Non-pigmented ciliary epithelial cell (primary cell): ENCODE results near the gene CAPZA2.
"Not testable (repeated sequence)": the region's sequence is repeated elsewhere in the genome, so short reads cannot be mapped to it uniquely, and the experiment has no call there.

Experiments used
- DNase-seq: peaks from one replicate; pipeline ENCODE4 v3.0.0-alpha.2; 2010; ENCODE audit warnings: low read depth

CAPZA2 gene

DNA sequence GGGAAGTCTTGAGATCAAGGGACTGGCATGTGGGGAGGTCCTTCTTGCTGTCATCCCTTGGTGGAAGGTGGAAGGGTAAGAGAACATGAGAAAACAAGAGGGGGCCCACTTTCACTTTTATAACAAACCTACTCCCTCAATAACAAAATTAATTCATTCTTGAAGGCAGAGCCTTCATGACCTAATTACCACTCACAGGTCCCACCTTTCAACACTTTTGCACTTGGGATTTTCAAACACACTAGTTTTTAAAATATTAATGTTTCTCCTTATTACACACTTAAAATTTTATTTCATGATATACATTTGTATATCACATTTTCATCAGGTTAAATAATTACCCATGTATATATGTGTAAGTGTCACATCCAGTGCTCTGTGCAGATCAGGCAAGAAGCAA is 93.0 kb downstream of the CAPZA2 start:
- DNase-seq, result no peak

DNA sequence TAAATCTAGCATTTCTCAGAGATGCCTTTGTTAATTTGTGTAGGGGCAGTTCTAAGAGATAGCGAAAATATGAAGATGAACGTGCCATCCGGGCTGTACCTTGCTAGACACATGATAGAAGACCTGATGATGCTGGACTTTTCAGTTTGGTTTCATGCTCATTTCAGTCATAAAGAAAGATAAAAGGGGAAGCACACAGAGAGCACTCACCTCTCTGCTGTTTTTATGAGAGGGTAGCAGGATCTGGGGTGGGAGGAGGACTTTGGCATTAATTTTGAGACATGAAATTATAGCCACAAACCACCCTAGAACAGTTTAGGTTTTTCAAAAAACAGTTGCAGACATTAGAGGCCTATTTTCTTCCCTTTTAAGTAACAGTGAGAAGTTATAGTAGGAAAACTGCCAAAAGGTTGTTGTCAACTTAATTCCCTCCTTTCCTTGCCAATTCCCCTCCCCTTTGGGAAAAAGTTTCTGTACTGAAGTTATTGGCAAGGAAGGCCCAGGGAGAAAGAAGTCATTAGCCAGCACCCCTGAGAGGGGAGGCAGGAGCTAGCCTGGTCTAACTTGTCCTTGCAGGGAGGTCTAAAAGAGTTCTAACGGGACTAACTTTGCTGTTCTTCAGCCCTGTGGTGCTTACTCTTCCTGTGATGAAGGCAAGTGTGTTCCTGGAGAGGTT is 93.6 kb downstream of the CAPZA2 start:
- DNase-seq, result no peak

DNA sequence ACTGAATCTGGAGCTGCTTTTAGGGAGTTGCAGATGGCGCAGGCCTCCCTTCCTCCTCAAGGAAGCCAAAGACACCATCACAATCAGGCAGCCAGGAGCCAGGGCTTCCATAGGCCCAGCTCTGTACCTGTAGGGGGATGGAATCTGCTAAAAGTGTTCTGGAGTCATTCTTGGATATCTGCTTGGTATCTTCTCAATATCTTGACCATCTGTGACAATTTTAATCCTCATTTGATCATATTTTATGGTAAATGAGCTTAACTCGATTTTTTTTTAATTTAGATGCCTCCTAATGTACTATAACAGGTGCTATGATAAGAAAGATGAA is 94.1 kb downstream of the CAPZA2 start:
- no peak for DNase-seq

DNA sequence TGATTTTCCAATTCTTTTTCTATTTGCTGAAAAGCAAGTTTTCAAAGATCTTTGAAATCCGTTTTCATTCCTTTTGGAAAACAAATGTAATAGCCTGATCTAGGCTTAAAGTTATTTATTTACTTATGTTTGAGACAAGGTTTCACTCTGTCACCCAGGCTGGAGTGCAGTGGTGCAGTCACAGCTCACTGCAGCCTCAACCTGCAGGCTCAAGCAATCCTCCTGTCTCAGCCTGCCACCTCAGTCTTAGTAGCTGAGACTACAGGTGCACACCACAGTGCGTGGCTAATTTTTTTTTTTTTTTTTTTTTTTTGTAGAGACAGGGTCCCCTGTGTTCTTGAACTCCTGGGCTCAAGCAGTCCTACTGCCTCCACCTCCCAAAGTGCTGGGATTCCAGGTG is 95.5 kb downstream of the CAPZA2 start:
- no peak for DNase-seq

DNA sequence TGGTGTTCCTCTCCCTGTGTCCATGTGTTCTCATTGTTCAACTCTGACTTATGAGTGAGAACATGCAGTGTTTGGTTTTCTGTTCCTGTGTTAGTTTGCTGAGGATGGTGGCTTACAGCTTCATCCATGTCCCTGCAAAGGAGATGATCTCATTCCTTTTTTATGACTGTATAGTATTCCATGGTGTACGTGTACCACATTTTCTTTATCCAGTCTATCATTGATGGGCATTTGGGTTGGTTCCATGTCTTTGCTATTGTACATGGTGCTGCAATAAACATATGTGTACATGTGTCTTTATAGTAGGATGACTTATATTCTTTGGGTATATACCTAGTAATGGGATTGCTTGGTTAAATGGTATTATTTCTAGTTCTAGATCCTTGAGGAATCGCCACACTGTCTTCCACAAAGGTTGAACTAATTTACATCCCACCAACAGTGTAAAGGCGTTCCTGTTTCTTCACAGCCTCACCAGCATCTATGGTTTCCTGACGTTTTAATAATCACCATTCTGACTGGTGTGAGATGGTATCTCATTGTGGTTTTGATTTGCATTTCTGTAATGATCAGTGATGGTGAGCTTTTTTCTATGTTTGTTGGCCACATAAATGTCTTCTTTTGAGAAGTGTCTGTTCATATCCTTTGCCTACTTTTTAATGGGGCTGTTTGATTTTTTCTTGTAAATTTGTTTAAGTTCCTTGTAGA is 99.7 kb downstream of the CAPZA2 start:
- not testable (repeated sequence) for DNase-seq

DNA sequence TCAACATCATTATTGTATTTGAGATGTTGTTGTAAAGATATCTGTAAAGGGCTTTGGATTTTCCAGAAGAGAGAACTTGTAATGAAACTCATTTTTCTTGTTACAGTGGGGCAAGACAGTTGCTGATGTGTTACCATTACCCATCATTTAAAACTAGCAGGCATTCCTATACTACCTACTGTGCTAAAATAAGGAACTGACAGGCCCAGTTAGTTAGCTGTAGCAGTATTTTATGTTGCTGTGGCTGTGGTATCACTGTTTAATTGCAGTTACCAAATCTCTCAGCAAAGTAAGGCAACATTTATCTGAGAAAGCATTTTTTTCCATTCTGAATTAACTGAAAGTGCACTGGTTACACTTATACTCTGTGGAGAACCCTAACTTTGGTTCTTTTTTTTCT is 100.8 kb downstream of the CAPZA2 start:
- DNase-seq, result no peak

DNA sequence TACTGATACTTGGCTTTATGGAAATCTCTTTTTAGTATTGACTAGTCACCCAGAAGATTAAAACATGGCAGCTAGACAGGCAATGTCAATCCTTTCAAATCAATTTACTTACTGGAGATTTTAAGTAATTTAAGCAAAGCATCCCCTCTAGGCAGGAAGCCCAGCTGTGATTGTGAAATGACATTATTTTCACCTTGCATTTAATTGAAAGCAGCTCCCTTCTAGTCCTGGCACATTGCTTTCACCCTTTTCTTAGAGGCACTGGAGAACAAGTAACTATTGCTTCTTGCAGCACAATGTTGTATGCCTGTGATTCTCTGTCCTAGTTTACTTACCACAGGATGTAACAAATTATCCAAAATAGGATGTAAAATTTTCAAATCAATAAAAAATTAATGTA is 104.2 kb downstream of the CAPZA2 start:
- no peak for DNase-seq

DNA sequence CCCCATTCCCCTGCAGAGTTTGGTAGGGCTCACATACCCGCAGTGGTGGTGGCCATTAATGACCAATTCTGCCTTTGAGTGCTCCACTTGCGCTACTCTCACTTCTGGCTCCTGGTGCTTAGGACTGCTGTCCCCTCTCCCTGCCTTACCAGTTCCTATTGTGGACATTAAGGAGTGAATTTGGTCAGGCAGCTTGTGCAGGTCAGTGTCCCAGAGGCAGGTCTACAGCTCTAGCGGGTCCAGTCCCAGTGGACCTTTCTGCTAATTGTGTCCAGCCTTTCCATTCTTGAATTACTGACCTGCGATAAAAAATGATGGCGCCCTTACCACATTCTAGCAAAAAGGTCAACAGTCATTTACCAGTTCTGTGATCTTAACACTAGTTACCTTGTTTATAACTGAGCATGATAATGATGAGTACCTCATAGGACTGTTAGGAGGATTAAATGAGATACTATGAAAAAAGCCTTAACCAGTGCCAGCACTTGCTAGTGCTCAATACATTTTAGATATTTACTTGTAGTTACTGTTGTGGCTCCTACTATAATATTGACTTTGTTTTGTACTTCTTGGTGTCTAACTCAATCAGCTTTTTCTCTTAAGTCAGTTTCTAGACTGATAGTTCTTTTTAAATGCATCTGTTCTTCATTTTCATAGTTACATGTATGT is 105.0 kb downstream of the CAPZA2 start:
- no peak for DNase-seq

DNA sequence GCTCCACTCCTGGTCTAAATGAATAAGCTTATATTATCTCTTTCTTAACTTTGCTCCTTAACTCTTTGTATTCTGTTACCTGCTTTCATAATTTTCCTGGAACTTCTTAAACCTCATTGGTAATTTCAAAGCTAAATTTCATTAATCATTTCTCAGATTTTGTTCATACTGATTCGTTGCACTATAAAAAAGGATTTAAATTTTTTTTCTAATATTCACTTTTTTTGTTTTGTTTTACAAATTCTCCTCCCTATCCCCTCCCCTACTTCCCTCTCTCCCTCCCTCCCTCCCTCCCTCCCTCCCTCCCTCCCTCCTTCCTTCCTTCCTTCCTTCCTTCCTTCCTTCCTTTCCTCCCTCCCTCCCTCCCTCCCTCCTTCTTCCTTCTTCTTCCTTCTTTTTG is 105.6 kb downstream of the CAPZA2 start:
- no peak for DNase-seq

DNA sequence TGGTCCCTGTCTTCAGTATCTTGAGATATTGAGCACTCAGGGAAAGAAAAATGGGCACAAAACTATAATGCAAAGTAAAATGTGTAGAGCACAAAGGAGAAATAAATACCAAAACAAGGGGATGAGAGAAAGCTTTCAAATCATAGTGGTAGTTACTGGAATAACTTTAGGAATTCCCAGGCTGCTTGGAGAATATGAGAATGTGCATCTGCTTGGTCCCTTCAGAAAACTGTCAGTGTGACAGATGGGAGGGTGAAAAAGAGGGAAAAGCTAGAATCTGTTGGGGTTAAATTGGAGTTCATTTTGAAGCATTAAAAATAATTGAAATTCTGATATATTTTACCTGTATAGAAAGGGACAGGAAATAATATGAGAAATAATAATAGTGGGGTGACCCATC is 106.2 kb downstream of the CAPZA2 start:
- DNase-seq, result no peak

DNA sequence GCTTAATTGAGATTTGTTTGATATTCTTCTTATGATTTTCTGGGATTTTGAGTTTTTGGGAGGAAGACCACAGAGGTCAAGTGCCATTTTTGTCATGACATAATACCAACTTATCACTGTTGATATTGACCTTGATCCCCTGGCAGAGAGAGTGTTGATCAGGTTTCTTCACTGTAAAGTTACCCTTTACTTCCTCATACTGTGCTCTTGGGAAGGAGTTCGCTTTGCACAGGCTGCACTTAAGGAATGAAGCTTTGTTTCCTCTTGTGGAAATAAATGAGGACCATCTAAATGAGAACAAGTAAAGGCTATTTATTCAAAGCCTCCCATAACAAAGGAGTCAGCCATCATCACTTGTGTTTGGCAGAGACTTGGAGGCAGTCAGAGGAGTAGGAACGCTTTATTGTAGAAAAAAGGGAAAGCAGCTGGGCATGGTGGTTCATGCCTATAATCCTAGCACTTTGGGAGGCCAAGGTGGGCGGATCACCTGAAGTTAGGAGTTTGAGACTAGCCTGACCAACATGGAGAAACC is 107.0 kb downstream of the CAPZA2 start:
- DNase-seq, result no peak

DNA sequence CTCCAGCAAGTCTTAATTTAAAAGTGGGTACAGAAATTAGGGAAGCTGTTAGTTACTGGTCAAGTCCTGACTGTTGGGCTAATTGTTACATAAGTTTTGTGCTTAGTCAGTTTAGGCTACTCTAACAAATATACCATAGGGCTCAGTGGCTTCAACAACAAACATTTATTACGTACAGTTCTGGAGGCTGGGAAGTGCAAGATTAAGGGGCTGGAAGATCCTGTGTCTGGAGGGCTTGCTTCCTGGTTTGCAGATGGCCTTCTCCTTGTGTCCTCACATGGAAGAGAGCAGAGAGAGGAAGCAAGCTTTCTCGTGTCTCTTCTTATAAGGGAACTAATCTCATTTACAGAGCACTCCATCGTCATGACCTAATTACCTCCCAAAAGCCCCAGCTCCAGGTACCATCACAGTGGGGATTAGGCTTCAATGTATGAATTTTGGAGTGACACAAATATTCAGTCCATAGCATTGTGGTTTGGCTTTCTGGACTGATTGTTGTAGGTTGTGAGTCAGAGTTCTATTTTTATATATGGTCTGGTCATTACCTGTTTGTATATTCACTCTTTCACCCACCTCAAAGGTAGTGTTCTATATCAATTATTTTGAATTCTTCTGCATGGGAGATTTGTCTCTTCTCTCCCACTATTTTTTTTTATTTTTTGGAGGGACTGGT is 108.0 kb downstream of the CAPZA2 start:
- no peak for DNase-seq

DNA sequence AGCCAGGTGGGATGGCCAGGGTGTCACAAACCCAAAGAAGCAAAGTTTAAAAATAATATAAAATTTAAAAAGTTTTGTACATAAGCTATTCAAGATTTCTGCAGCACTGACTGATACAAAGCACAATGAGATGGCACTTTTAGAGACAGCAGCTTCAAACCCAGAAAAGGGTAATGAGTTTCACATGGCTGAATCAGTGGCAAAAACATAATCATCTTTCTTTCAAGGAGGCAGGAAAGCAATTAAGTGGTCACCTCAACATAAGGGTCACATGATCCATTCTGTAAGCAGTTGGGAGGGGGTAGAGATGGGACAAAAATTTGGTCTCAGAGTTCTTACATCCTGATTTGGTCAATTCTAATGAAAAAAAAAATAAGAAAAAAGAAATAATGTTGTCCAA is 108.8 kb downstream of the CAPZA2 start:
- not testable (repeated sequence) for DNase-seq
